CD4-positive, alpha-beta T cell treated with Interleukin-10 for 1 hour (primary cell): ENCODE results near the gene PTCH2.
"Not testable (repeated sequence)": the region's sequence is repeated elsewhere in the genome, so short reads cannot be mapped to it uniquely, and the experiment has no call there.

ENCODE experiments used
- DNase-seq: peaks from one replicate; pipeline ENCODE4 v3.0.0-alpha.2; 2020

Gene PTCH2

GRCh38 chr1:44801491-44802305, 41.4 kb downstream of the PTCH2 start:
- peak; percentile 56 for DNase-seq

- peak; percentile 99 for DNase-seq
Measured at GRCh38 chr1:44799770-44800584, 43.1 kb downstream of the PTCH2 start, which contains the start of gene PLK3. Gene PLK3 (plus strand): TSS chr1:44800377. CDS start chr1:44800464, 87 bp downstream.

GRCh38 chr1:44798481-44799365, 44.3 kb downstream of the PTCH2 start:
- no peak for DNase-seq

- DNase-seq: not testable (repeated sequence)
Measured at GRCh38 chr1:44797886-44798285, 45.2 kb downstream of the PTCH2 start.

GRCh38 chr1:44792736-44793502, 50.1 kb downstream of the PTCH2 start:
- DNase-seq: no peak

GRCh38 chr1:44790968-44791801, 51.9 kb downstream of the PTCH2 start:
- no peak for DNase-seq

- no peak for DNase-seq
Measured at GRCh38 chr1:44788120-44788860, 54.8 kb downstream of the PTCH2 start, which contains the start of gene BEST4. Gene BEST4 (minus strand): TSS chr1:44788170. CDS start chr1:44787705, 465 bp downstream.

- DNase-seq: no peak
Measured at GRCh38 chr1:44787506-44787905, 55.5 kb downstream of the PTCH2 start.

- DNase-seq: no peak
Measured at GRCh38 chr1:44786841-44787426, 56.1 kb downstream of the PTCH2 start.

GRCh38 chr1:44786138-44786840, 56.8 kb downstream of the PTCH2 start:
- DNase-seq: peak; percentile 82

GRCh38 chr1:44785501-44786137, 57.4 kb downstream of the PTCH2 start:
- DNase-seq: no peak

- DNase-seq: no peak
Measured at GRCh38 chr1:44785029-44785380, 58.0 kb downstream of the PTCH2 start.

GRCh38 chr1:44784094-44785028, 58.7 kb downstream of the PTCH2 start:
- peak; percentile 44 for DNase-seq

- no peak for DNase-seq
Measured at GRCh38 chr1:44783697-44784093, 59.4 kb downstream of the PTCH2 start.

GRCh38 chr1:44780583-44781121, 62.4 kb downstream of the PTCH2 start:
- no peak for DNase-seq

- DNase-seq: no peak
Measured at GRCh38 chr1:44778705-44779576, 64.1 kb downstream of the PTCH2 start.
